ENCODE results near the gene VILL.

The VILL gene

DNA sequence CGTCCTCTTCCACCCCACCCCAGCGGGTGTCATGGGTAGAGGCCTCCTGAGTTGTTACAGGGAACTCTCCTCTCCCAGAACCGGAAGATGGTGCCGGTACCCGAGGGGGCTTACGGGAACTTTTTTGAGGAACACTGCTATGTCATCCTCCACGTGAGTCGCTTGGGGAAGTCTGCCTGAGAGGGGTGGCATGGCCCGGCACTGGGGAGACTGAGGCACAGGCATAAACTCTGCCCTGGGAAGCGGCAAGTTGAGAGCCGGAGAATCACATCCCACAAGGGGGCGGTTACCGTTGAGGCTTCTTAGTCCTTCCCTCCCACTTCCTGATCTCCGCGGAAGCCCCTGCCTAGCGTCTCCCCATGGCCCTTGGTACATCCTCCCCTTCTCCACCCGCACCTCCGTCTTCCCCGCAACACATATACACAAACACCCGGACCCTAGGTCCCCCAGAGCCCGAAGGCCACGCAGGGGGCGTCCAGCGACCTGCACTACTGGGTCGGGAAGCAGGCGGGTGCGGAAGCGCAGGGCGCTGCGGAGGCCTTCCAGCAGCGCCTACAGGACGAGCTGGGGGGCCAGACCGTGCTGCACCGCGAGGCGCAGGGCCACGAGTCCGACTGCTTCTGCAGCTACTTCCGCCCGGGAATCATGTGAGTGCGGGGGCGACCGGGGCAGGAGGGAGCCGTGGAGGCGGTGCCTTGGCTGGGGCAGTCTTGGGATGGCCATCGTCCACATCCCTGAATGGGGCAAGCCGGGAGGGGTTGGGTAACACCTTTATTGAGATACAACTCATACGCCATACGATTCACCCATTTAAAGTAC is 3.4 kb downstream of the VILL start:
- Histone ChIP-seq H3K27ac (ENCODE audit: low read depth, low read length) (peak overlapping the region; percentile 60), H3K4me3 (ENCODE audit: low read depth, low read length) (peak overlapping the region; percentile 84), H3K27me3 (ENCODE audit: insufficient read depth, low read length) (no peaks in the 10 kb centered on the region), H3K79me2 (ENCODE audit: control insufficient read depth, insufficient read depth, low read length, unreplicated experiment) (no peaks in the 10 kb centered on the region), H3K4me1 (ENCODE audit: control insufficient read depth, insufficient read depth, low read length, unreplicated experiment) (peaks cover 24% of the 10 kb centered on the region), H2AFZ (ENCODE audit: low read length, unreplicated experiment) (peak overlapping the region; percentile 70), H3K36me3 (ENCODE audit: insufficient read depth, low read length) (no peaks in the 10 kb centered on the region)

DNA sequence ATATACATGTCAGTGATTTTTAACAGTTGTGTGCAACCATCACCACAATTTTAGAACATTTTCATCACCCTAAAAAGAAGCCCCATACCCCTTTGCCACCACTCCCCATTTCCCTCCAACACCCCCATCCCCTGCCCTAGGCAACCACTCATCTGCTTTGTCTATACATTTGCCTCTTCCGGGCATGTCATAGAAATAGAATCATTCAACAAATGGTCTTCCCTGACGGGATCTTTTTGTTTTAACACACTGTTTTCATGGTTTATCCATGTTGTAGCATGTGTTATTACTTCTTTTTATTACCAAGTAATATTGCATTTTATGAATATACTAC is 4.0 kb downstream of the VILL start:
- Histone ChIP-seq H3K79me2 (ENCODE audit: control insufficient read depth, insufficient read depth, low read length, unreplicated experiment) (no peaks in the 10 kb centered on the region), H2AFZ (ENCODE audit: low read length, unreplicated experiment) (peak overlapping the region; percentile 70)

DNA sequence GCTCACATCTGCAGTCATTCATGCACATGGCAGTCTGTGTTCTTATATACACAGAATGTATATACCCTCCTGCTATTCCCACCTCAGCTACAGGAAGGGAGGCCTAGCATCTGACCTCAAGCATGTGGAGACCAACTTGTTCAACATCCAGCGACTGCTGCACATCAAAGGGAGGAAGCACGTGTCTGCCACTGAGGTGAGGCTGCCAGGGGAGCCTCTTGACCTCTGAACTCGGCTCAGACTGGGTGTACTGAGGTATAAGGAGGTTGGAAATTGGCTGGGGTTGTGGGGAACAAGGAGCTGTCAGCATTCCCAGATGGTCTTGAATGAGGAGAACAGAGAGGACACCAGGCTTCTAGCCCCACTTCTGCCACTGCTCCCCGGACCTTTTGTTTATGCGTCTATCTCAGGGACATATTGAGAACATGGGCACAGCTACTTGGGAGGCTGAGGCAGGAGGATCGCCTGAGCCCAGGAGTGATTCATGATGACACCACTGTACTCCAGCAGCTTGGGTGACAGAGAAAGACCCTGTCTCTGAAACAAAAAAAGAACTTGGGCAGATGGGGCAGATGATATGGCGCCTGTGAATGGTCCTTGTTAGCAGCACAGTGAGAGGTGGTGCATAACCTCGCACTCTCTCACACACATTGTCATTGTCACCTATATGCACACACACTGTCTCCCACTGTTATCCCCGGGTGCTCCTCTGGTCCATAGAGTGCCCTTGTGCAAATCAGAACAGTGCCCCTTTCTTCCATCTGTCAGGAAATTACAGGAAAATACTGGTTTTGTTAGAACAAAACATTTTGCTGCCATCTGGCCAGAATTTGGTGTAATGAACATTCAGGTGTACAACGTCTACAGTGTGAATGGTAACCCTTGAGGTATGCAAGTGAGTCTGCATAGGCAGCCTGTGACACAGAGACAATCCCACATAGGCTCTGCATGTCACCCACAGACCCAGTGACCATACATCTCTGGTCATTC is 5.4 kb downstream of the VILL start:
- no peaks in the 10 kb centered on the region for H3K36me3 ChIP-seq (ENCODE audit: insufficient read depth, low read length)
- no peak overlapping the region for H3K27ac ChIP-seq (ENCODE audit: low read depth, low read length)
- no peak overlapping the region for H3K4me3 ChIP-seq (ENCODE audit: low read depth, low read length)
- peaks cover 24% of the 10 kb centered on the region for H3K4me1 ChIP-seq (ENCODE audit: control insufficient read depth, insufficient read depth, low read length, unreplicated experiment)
- H3K79me2 ChIP-seq (ENCODE audit: control insufficient read depth, insufficient read depth, low read length, unreplicated experiment) = no peaks in the 10 kb centered on the region
- H2AFZ ChIP-seq (ENCODE audit: low read length, unreplicated experiment) = no peak overlapping the region
- H3K27me3 ChIP-seq (ENCODE audit: insufficient read depth, low read length) = no peaks in the 10 kb centered on the region

More for the DNA sequence above, 4.0 kb downstream of the VILL start:
- Histone ChIP-seq H3K4me3 (ENCODE audit: low read depth, low read length) (peak overlapping the region; percentile 84), H3K27ac (ENCODE audit: low read depth, low read length) (peak overlapping the region; percentile 33), H3K4me1 (ENCODE audit: control insufficient read depth, insufficient read depth, low read length, unreplicated experiment) (peaks cover 24% of the 10 kb centered on the region), H3K36me3 (ENCODE audit: insufficient read depth, low read length) (no peaks in the 10 kb centered on the region), H3K27me3 (ENCODE audit: insufficient read depth, low read length) (no peaks in the 10 kb centered on the region)

DNA sequence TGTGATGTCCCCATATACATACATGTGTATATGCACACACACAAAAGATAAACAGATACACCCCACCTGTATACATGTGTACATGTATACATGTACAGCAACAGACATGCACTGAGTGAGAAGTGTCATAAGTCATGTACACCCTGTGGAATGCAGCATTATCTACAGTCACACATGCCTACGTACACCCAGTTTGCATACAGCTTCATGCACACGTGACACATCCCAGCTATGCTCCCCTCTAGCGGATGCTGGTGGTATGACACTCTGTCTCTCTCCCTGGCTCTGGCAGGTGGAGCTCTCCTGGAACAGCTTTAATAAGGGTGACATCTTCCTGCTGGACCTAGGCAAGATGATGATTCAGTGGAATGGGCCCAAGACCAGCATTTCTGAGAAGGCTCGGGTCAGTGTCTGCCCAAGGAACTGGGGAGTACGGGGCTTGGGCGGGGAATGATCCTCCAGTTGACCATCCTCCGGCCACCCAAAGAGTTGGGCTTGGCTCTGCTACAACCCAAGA is 6.3 kb downstream of the VILL start:
- no peaks in the 10 kb centered on the region for H3K79me2 ChIP-seq (ENCODE audit: control insufficient read depth, insufficient read depth, low read length, unreplicated experiment)
- no peak overlapping the region for H3K27ac ChIP-seq (ENCODE audit: low read depth, low read length)
- peaks cover 24% of the 10 kb centered on the region for H3K4me1 ChIP-seq (ENCODE audit: control insufficient read depth, insufficient read depth, low read length, unreplicated experiment)
- no peaks in the 10 kb centered on the region for H3K27me3 ChIP-seq (ENCODE audit: insufficient read depth, low read length)
- no peaks in the 10 kb centered on the region for H3K36me3 ChIP-seq (ENCODE audit: insufficient read depth, low read length)
- no peak overlapping the region for H2AFZ ChIP-seq (ENCODE audit: low read length, unreplicated experiment)
- H3K4me3 ChIP-seq (ENCODE audit: low read depth, low read length) = no peak overlapping the region

DNA sequence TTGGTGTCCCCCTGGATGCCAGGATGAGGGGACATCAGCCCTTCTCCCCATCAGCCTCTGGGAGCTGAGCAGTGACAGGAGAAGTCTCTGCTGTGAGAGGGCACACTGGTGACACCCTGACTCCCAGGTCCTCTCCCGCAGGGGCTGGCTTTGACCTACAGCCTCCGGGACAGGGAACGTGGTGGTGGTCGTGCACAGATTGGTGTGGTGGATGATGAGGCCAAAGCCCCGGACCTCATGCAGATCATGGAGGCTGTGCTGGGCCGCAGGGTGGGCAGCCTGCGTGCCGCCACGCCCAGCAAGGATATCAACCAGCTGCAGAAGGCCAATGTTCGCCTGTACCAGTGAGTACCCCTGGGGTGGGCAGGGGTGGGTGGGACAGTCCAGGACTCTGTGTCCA is 6.8 kb downstream of the VILL start:
- no peaks in the 10 kb centered on the region for H3K27me3 ChIP-seq (ENCODE audit: insufficient read depth, low read length)
- no peaks in the 10 kb centered on the region for H3K36me3 ChIP-seq (ENCODE audit: insufficient read depth, low read length)
- H3K27ac ChIP-seq (ENCODE audit: low read depth, low read length) = no peak overlapping the region
- H3K4me1 ChIP-seq (ENCODE audit: control insufficient read depth, insufficient read depth, low read length, unreplicated experiment) = peaks cover 24% of the 10 kb centered on the region
- no peak overlapping the region for H2AFZ ChIP-seq (ENCODE audit: low read length, unreplicated experiment)
- no peak overlapping the region for H3K4me3 ChIP-seq (ENCODE audit: low read depth, low read length)
- no peaks in the 10 kb centered on the region for H3K79me2 ChIP-seq (ENCODE audit: control insufficient read depth, insufficient read depth, low read length, unreplicated experiment)

DNA sequence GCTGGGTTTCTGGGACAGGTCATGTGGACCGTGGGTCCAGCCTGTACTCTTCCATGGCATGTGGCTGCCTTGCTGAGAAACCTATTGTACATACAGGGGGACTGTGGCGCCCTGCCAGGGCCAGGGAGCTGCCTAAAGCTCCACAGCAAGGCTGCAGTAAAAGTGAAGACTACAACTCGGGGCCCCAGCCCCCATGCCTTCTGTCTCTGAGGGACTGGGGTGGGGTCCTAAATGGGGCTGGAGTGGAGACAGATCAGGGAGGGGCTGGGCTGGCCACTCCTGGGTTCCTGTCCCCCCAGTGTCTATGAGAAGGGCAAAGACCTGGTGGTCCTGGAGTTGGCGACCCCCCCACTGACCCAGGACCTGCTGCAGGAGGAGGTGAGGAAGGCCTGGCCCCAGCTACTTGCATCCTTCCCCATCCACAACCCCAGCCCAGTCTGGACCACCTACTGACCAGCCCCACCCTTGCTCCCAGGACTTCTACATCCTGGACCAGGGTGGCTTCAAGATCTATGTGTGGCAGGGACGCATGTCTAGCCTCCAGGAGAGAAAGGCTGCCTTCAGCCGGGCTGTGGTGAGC is 7.3 kb downstream of the VILL start:
- Histone ChIP-seq H3K36me3 (ENCODE audit: insufficient read depth, low read length) (no peaks in the 10 kb centered on the region), H3K27ac (ENCODE audit: low read depth, low read length) (no peak overlapping the region), H3K79me2 (ENCODE audit: control insufficient read depth, insufficient read depth, low read length, unreplicated experiment) (no peaks in the 10 kb centered on the region), H3K4me1 (ENCODE audit: control insufficient read depth, insufficient read depth, low read length, unreplicated experiment) (peaks cover 24% of the 10 kb centered on the region), H2AFZ (ENCODE audit: low read length, unreplicated experiment) (no peak overlapping the region), H3K4me3 (ENCODE audit: low read depth, low read length) (peak overlapping the region; percentile 81; the same call in 1 of the 2 replicates), H3K27me3 (ENCODE audit: insufficient read depth, low read length) (no peaks in the 10 kb centered on the region)

DNA sequence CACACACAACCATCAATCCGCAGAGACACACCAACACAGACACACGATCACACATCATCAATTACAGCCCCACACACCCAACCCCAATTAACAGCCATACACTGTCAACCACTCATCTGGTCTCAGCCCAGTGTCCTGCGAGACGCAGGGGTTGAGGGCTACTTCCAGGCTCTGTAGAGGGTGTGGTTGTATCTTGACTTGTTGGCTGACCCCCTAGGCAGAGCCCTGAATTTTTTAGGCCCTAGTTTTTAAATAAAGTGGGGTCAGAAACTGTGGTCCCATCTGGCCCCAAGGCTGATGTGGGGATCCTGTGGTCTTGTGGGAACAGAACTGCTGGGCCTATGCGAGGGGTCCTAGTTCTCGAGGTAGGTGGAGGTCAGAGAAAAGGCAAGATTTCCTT is 9.2 kb downstream of the VILL start:
- Histone ChIP-seq H3K79me2 (ENCODE audit: control insufficient read depth, insufficient read depth, low read length, unreplicated experiment) (no peaks in the 10 kb centered on the region), H3K27ac (ENCODE audit: low read depth, low read length) (no peak overlapping the region), H2AFZ (ENCODE audit: low read length, unreplicated experiment) (no peak overlapping the region), H3K4me3 (ENCODE audit: low read depth, low read length) (no peak overlapping the region), H3K27me3 (ENCODE audit: insufficient read depth, low read length) (no peaks in the 10 kb centered on the region), H3K36me3 (ENCODE audit: insufficient read depth, low read length) (no peaks in the 10 kb centered on the region), H3K4me1 (ENCODE audit: control insufficient read depth, insufficient read depth, low read length, unreplicated experiment) (peaks cover 14% of the 10 kb centered on the region)

DNA sequence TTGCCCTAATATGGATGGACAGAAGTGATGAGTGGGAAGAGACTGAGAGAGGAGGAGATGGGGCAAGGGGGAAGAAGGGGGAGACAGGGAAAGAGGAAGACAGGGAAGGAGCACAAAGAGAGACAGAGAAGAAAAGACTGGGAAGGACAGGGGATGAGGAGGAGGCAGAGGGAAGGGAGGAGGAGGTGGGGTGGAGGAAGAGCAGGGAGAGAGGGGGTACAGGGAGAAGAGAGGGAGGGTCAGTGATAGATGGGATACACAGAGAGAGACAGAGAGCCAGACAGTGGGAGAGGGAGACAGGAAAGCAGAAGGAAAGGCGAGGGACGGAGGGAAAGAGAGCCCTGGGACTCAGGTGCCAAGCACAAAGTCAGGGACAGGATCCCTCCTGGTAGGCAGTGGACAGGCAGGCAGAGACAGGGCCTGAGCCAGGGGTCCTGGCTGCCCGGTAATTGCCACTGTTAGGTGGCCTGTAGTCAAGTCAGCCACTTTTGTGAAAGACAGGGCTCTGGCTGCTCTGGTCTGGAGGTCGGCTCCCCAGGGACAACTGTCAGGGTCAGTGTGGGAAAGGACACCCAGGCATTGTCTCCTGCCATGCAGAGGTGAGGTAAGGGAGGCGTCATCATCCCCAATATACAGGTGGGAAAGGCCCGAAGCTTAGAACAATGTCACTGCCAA is 9.8 kb downstream of the VILL start:
- Histone ChIP-seq H2AFZ (ENCODE audit: low read length, unreplicated experiment) (no peak overlapping the region), H3K36me3 (ENCODE audit: insufficient read depth, low read length) (no peaks in the 10 kb centered on the region), H3K27me3 (ENCODE audit: insufficient read depth, low read length) (no peaks in the 10 kb centered on the region), H3K27ac (ENCODE audit: low read depth, low read length) (no peak overlapping the region), H3K79me2 (ENCODE audit: control insufficient read depth, insufficient read depth, low read length, unreplicated experiment) (no peaks in the 10 kb centered on the region), H3K4me3 (ENCODE audit: low read depth, low read length) (no peak overlapping the region), H3K4me1 (ENCODE audit: control insufficient read depth, insufficient read depth, low read length, unreplicated experiment) (peaks cover 9% of the 10 kb centered on the region)

DNA sequence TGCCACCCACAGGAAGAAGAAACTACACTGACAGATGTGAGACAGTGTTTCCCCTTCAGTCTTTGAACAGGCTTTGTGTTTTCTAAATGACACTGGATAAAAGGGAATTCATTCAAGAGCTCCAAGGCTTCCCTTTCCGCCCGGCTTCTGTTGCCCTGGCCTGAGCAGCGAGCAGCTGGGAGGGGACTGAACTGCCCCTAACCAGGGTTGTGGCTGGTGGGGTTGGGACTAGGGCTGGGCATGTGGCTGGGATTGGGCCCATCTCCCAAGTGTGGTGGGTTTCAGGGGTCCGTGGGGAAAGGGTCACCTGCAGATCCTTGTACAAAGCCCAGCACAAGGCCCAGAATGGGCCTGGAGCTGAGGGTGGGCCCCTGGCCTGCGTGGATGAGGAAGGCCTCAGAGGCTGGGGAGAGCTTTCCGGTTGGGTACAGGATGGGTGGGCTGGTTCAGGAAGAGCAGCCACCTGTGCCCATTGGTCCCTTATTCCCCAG is 10.4 kb downstream of the VILL start:
- H3K27me3 ChIP-seq (ENCODE audit: insufficient read depth, low read length) = no peaks in the 10 kb centered on the region
- no peaks in the 10 kb centered on the region for H3K79me2 ChIP-seq (ENCODE audit: control insufficient read depth, insufficient read depth, low read length, unreplicated experiment)
- no peaks in the 10 kb centered on the region for H3K36me3 ChIP-seq (ENCODE audit: insufficient read depth, low read length)
- no peak overlapping the region for H3K27ac ChIP-seq (ENCODE audit: low read depth, low read length)
- H3K4me3 ChIP-seq (ENCODE audit: low read depth, low read length) = no peak overlapping the region
- no peak overlapping the region for H2AFZ ChIP-seq (ENCODE audit: low read length, unreplicated experiment)
- peaks cover 7% of the 10 kb centered on the region for H3K4me1 ChIP-seq (ENCODE audit: control insufficient read depth, insufficient read depth, low read length, unreplicated experiment)

Measured in ACC112 (cell line).